DND-41 (cell line): ENCODE results near the gene UVSSA.

Source experiments
- CTCF ChIP-seq: IDR thresholded peaks from 2 replicates; pipeline ENCODE4 v1.5.1; 2012; ENCODE audit warnings: borderline replicate concordance, low read length, moderate library complexity, mild to moderate bottlenecking; ENCODE audit not compliant: poor library complexity, severe bottlenecking; ENCODE audit errors: extremely low read depth
- EZH2 ChIP-seq: IDR thresholded peaks from 3 replicates; pipeline ENCODE4 v1.6.1; 2012; ENCODE audit warnings: borderline replicate concordance, low read depth, mild to moderate bottlenecking, moderate library complexity, low read length, inconsistent platforms; ENCODE audit not compliant: severe bottlenecking

- no peak for TF ChIP-seq CTCF
- TF ChIP-seq EZH2 = no peak
Measured at GRCh38 chr4:1384675-1385372, 37.8 kb downstream of the UVSSA start.
